Neural crest cell (in vitro differentiated cells): Measurements from ENCODE around the gene ARMH2. TPM values are rescaled to one million over a fixed set of nuclear protein-coding genes. Genes with fewer than 3 reads are reported as not detected.

ENCODE experiments used
- DNase-seq: peaks from one replicate; pipeline ENCODE4 v3.0.0; 2021; ENCODE audit warnings: low read depth, mixed read lengths, low spot score
- H3K27ac Mint-ChIP-seq: one replicate; pipeline ENCODE4 v1.8.0; 2021; ENCODE audit warnings: mild to moderate bottlenecking, mixed read lengths; ENCODE audit not compliant: unreplicated experiment
- H3K27me3 Mint-ChIP-seq: 2 replicates; pipeline ENCODE4 v1.8.0; 2021; ENCODE audit warnings: low read depth, mild to moderate bottlenecking, mixed read lengths
- H3K36me3 Mint-ChIP-seq: 2 replicates; pipeline ENCODE4 v1.8.0; 2021; ENCODE audit warnings: low read depth, mild to moderate bottlenecking, mixed read lengths
- H3K4me1 Mint-ChIP-seq: 2 replicates; pipeline ENCODE4 v1.8.0; 2021; ENCODE audit warnings: mixed read lengths
- H3K4me3 Mint-ChIP-seq: one replicate; pipeline ENCODE4 v1.8.0; 2021; ENCODE audit warnings: mild to moderate bottlenecking, mixed read lengths
- H3K9me3 Mint-ChIP-seq: 2 replicates; pipeline ENCODE4 v1.8.0; 2021; ENCODE audit warnings: mixed read lengths
- CTCF ChIP-seq: fragments of 200-600 bp; sonication (generic); conservative IDR thresholded peaks from 2 replicates; pipeline ENCODE4 v1.5.0; 2021; ENCODE audit warnings: antibody characterized with exemption, mild to moderate bottlenecking
- total RNA-seq: library from RNA; stranded (reverse); gene quantifications from 2 replicates; pipeline ENCODE4 v1.2.1, GENCODE V29; 2021

The ARMH2 gene
- total RNA-seq, 1 donor from 2014 or later = not detected

GRCh38 chr6:24844061-24844460 lies 45.3 kb upstream of the ARMH2 start:
- H3K36me3 Mint-ChIP-seq = peaks cover 2% of the 10 kb centered on the region
- no peaks in the 10 kb centered on the region for H3K27me3 Mint-ChIP-seq
- H3K27ac Mint-ChIP-seq = no peak overlapping the region
- peaks cover 18% of the 10 kb centered on the region for H3K4me1 Mint-ChIP-seq
- H3K4me3 Mint-ChIP-seq = no peak overlapping the region
- TF ChIP-seq CTCF = no peak
- DNase-seq = no peak
- no peaks in the 10 kb centered on the region for H3K9me3 Mint-ChIP-seq

- Mint-ChIP-seq H3K27ac (no peak overlapping the region), H3K4me3 (no peak overlapping the region), H3K27me3 (no peaks in the 10 kb centered on the region), H3K9me3 (peaks cover 3% of the 10 kb centered on the region), H3K4me1 (peaks cover 4% of the 10 kb centered on the region), H3K36me3 (peaks cover 2% of the 10 kb centered on the region)
- DNase-seq = no peak
- TF ChIP-seq CTCF = no peak
Observed at GRCh38 chr6:24840187-24840586, 41.5 kb upstream of the ARMH2 start.

GRCh38 chr6:24838994-24839393 lies 40.3 kb upstream of the ARMH2 start:
- Mint-ChIP-seq H3K27ac (no peak overlapping the region), H3K36me3 (no peaks in the 10 kb centered on the region), H3K27me3 (no peaks in the 10 kb centered on the region), H3K4me3 (no peak overlapping the region), H3K9me3 (peaks cover 3% of the 10 kb centered on the region), H3K4me1 (peaks cover 2% of the 10 kb centered on the region)
- no peak for DNase-seq
- no peak for TF ChIP-seq CTCF

- Mint-ChIP-seq H3K4me1 (peaks cover 4% of the 10 kb centered on the region), H3K27me3 (no peaks in the 10 kb centered on the region), H3K4me3 (no peak overlapping the region), H3K9me3 (peaks cover 3% of the 10 kb centered on the region), H3K36me3 (no peaks in the 10 kb centered on the region), H3K27ac (no peak overlapping the region)
- no peak for TF ChIP-seq CTCF
- DNase-seq = no peak
Observed at GRCh38 chr6:24838081-24838480, 39.4 kb upstream of the ARMH2 start.

GRCh38 chr6:24836109-24836508 lies 37.4 kb upstream of the ARMH2 start:
- no peak overlapping the region for H3K27ac Mint-ChIP-seq
- TF ChIP-seq CTCF = no peak
- peaks cover 3% of the 10 kb centered on the region for H3K9me3 Mint-ChIP-seq
- no peak for DNase-seq
- no peak overlapping the region for H3K4me3 Mint-ChIP-seq
- H3K4me1 Mint-ChIP-seq = peaks cover 4% of the 10 kb centered on the region
- no peaks in the 10 kb centered on the region for H3K27me3 Mint-ChIP-seq
- no peaks in the 10 kb centered on the region for H3K36me3 Mint-ChIP-seq
